ENCODE results near the gene MEF2B. TPM values are rescaled to one million over a fixed set of nuclear protein-coding genes. Genes with fewer than 3 reads are reported as not detected.

Gene MEF2B
- 0.30 and 0.34 TPM in 2 replicates for total RNA-seq (2014; rRNA removed; shearing (Covaris generic))

DNA sequence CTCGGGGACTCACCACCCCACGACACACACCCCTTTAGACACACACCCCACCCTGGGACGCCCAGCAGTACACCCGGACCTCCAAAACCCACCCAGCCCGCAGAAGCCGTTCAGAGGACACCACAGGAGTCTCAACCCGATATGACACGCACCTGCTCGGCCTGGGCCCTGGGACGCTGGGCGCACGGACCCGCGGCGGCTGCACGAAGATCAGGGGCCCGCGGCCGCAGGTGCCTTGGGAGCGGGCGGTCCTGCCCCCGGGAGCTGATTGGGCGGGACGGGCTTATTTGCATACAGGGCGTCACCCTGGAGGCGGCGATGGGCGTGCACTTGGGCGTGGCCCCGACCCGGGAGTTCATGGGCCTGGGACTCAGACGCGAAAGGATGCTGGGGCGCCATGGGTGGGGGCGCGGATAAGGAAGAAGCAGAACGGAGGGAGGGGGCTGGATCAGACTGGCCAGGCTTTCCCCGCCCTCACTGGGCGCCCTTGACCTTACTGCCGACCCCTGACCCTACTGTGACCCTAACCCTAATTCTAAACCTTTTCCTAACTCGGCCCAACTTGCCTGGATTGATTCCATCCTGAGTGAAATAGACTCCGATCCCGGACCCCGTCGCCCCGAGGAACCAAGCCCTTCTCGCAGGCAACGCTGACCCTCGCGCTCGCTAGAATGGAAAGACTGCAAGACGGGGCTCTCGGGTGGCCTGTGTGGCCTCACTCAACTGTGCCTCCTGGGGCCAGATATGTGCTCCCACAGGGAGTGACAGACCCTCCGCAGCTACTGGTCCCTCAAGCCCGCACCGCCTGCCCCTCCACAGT, at the start of gene MEF2B:
MEF2B (minus strand) TSS at position 211 of the 820 bp plus-strand sequence. CDS start 19,528 bp downstream, outside the sequence.

DNA sequence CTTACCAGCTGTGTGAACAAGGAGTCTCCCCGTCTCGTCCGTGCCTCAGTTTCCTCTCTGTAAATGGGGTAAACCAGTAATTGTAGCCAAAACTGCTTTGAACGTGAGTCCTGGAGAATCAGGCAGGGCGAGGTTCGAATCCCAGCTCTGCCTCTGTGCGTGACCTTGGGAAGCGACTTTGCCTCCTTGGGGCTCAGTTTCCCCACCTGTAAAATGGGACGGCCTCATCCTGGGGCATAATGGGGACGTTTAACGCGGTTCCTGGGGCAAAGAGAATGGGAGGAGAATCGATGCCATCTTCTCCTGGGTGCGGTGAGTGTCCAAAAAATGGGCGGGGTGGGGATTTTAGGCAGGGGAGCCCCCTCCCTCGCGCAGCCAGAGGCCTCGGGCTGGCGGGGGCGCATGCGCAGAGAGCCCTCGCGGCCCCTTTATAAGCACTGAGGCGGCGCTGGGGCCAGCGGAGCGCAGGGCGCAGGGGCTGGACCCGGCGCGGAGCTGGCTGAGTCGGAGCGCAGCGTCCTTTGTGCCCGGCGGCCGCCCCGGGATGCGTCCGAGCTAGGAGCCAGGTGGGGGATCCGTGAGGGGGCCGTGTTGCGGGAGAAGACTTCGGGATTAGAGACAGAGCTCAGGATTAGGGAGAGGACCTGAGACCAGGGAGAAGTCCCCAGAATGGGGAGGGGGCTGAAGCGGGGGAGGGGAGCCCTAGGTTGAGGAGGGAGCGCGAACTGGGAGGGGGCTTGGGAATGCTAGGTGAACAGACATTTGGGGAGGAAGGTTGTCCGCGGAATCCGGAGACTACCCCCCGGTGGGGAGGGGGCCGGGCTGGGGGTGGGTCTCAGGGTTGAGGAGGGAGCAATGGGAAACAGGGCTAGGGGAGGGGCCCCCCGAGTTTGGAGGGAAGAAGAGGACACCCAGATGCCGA, 41.7 kb upstream of the MEF2B start, which contains the start of gene NCAN:
NCAN (plus strand) TSS at position 460 of the 922 bp plus-strand sequence. CDS start 4,996 bp downstream, outside the sequence.

DNA sequence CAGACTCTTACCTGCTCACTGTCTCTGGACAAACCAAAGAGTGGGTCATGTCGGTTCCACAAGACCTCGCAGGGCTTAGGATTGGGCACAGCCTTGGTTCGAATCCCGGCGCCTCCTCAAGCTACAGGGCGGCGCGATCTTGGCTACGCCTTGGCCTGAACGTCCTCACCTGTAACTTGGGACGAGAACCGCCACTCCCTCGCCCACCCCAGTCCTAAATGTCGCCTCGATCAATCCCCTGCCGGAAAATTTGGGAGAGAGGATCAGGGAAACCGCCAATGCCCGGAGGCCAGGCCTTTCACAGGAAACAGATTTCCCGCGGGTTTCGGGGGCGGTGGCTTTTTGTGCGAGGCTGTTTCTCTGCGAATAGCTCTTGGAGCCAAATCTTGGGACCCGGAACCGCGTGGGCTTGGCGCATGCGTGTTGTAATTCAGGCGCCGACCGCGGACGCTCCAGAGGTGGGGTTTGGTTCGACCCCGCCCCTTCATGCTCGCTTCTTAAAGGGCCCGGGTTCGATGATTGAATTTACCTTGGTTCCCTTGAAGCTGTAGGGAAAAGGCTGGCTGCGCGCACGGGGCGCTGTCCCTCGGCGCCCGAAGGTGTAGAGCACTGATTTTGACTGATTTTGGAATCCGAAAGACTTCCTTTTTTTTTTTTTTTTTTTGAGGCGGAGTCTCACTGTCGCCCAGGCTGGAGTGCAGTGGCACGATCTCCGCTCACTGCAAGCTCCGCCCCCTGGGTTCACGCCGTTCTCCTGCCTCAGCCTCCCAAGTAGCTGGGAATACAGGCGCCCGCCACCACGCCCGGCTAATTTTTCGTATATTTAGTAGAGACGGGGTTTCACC, 33.2 kb upstream of the MEF2B start, which contains the start of gene NR2C2AP:
NR2C2AP (minus strand) TSS at position 403 of the 845 bp plus-strand sequence; CDS start at position 49, 354 bp downstream.

DNA sequence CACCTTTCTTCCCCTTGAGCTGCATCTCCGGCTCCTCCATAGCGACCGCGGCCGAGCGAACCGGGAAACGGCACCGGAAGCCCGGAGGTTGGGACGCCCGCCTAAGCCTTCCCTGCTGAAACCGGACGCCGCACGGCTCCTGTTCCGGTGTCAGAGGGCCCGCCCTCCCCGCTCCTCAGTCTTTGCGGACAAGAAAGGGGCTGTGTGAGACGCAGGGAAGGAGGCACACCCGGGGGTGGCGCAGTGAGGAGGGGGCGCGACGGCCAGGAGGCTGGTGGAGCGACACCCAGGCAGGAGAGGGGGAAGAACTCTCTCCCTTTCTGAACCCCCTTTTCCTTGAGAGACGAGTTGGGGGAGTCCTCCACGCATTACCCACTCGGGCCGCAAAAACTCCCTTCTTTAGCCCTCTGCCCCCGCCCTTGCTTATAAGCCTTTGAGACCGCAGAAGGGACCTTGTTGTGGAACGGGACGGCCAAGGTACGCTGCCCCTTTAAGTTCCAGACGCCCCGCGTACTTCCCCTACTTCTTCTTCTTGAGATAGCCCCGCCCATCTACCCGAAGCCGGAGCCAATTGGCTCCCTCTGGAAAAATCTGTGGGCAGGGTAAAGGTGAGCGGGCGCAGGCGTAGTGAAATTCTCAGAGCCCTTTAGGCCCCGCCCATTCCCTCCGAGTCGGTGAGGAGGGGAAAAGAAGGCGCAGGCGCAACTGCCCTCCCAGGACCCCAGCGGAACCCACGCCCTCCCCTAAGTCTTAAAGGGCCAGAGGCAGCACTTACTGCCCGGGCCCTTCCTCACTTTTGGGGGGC, 22.2 kb upstream of the MEF2B start, which contains the start of the genes BORCS8 and RFXANK:
BORCS8 (minus strand) TSS at position 75 of the 805 bp plus-strand sequence; CDS start at position 40, 35 bp downstream.
RFXANK (plus strand) TSS at position 181 of the 805 bp plus-strand sequence. CDS start 1,689 bp downstream, outside the sequence.

DNA sequence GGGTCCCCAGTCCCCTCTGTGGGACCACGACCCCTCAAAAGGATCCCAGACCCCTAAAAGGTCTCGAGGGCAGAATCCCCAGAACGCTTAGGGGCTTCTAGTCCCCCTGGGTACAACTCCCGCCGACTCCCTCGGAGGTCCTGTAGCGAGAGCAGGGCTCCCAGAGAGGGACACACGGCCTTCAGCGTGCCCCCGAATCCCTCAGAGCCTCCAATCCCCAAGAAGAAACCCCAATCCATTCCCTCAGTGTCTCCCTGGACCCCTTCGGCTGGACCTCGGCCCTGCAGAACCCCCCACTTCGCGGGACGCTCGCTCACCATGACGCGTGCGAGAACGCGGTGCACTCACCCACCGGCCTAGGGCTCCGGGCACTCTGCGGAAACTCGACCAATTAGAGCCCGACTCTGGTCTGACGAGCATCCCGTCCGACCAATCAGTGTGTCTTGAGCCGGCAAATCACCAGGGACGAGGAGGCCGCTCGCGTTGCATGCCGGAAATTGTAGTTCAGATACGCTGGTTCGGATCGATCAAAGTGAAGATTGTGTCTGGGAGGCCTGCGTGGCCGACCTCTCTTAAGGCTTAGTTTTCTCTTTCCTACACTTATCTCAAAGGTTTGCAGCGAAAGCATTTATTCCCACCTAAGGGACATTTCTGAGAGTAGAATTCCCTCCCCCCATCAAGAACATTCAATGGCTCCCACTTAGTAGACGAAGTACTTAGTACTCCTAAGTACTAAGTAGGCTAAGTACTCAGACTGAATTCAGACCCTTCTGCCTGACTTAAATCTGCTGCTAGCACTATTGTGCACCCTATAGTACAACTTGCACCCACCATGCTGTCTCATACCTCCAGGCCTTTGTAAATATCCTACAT, 31.7 kb downstream of the MEF2B start, which contains the start of gene TMEM161A:
TMEM161A (minus strand) TSS at position 370 of the 873 bp plus-strand sequence; CDS start at position 320, 50 bp downstream.

Other genes with a start within 250 kb of the MEF2B start
- gene HOMER3, start 229.0 kb downstream of the MEF2B start, total RNA-seq (2014; rRNA removed; shearing (Covaris generic)), result 92.4 and 104 TPM in 2 replicates
- 46.0 and 47.3 TPM in 2 replicates for gene SUGP2, start 136.7 kb downstream of the MEF2B start, total RNA-seq (2014; rRNA removed; shearing (Covaris generic))
- 78.9 and 86.3 TPM in 2 replicates for gene ARMC6, start 136.7 kb downstream of the MEF2B start, total RNA-seq (2014; rRNA removed; shearing (Covaris generic))
- 6.2 and 7.7 TPM in 2 replicates for gene SLC25A42, start 106.3 kb downstream of the MEF2B start, total RNA-seq (2014; rRNA removed; shearing (Covaris generic))
- gene TMEM161A, start 31.8 kb downstream of the MEF2B start, total RNA-seq (2014; rRNA removed; shearing (Covaris generic)), result 50.4 and 67.5 TPM in 2 replicates
- 29.0 and 44.7 TPM in 2 replicates for gene BORCS8, start 21.9 kb upstream of the MEF2B start, total RNA-seq (2014; rRNA removed; shearing (Covaris generic))
- gene RFXANK, start 22.0 kb upstream of the MEF2B start, total RNA-seq (2014; rRNA removed; shearing (Covaris generic)), result 125 and 148 TPM in 2 replicates
- gene NR2C2AP, start 33.2 kb upstream of the MEF2B start, total RNA-seq (2014; rRNA removed; shearing (Covaris generic)), result 37.2 and 40.8 TPM in 2 replicates
- 0.03 TPM in 1 of 2 replicates, not detected in the other for gene NCAN, start 41.7 kb upstream of the MEF2B start, total RNA-seq (2014; rRNA removed; shearing (Covaris generic))
- gene TM6SF2, start 103.0 kb upstream of the MEF2B start, total RNA-seq (2014; rRNA removed; shearing (Covaris generic)), result 0.45 TPM in 1 of 2 replicates, not detected in the other
- gene SUGP1, start 150.2 kb upstream of the MEF2B start, total RNA-seq (2014; rRNA removed; shearing (Covaris generic)), result 58.6 and 63.9 TPM in 2 replicates
- 51.7 and 61.4 TPM in 2 replicates for gene MAU2, start 150.6 kb upstream of the MEF2B start, total RNA-seq (2014; rRNA removed; shearing (Covaris generic))
- gene GATAD2A, start 235.4 kb upstream of the MEF2B start, total RNA-seq (2014; rRNA removed; shearing (Covaris generic)), result 110 and 123 TPM in 2 replicates

Measured in A375 (cell line).